Karpas-422 (cell line): ENCODE measurements around the gene CDV3. TPM values are rescaled to one million over a fixed set of nuclear protein-coding genes. Genes with fewer than 3 reads are reported as not detected.
"Not testable (repeated sequence)": the region's sequence is repeated elsewhere in the genome, so short reads cannot be mapped to it uniquely, and the experiment has no call there.

Experiments used
- DNase-seq: peaks from one replicate; pipeline ENCODE4 v3.0.0-alpha.2; 2015
- H2AFZ ChIP-seq: fragments of 200-600 bp; sonication (generic); 2 replicates; pipeline ENCODE4 v1.6.1; 2014; ENCODE audit warnings: antibody characterized with exemption, low read length, mixed read lengths
- H3K27ac ChIP-seq: fragments of 200-600 bp; sonication (generic); 2 replicates; pipeline ENCODE4 v1.5.1; 2014; ENCODE audit warnings: mild to moderate bottlenecking, low read length, moderate library complexity
- H3K27me3 ChIP-seq: fragments of 200-600 bp; sonication (generic); 2 replicates; pipeline ENCODE4 v1.6.1; 2014; ENCODE audit warnings: low read length, mixed read lengths
- H3K36me3 ChIP-seq: fragments of 200-600 bp; sonication (generic); 2 replicates; pipeline ENCODE4 v1.6.1; 2014; ENCODE audit warnings: low read length, mixed read lengths; ENCODE audit not compliant: insufficient read depth
- H3K4me1 ChIP-seq: fragments of 200-600 bp; sonication (generic); 2 replicates; pipeline ENCODE4 v1.6.1; 2014; ENCODE audit warnings: mild to moderate bottlenecking, low read length, mixed read lengths
- H3K4me2 ChIP-seq: fragments of 200-600 bp; sonication (generic); 2 replicates; pipeline ENCODE4 v1.6.1; 2014; ENCODE audit warnings: low read length, low read depth, mild to moderate bottlenecking; ENCODE audit not compliant: poor library complexity, severe bottlenecking
- H3K4me3 ChIP-seq: fragments of 200-600 bp; sonication (generic); 2 replicates; pipeline ENCODE4 v1.5.1; 2014; ENCODE audit warnings: mild to moderate bottlenecking, antibody characterized with exemption, low read length, mixed read lengths
- H3K79me2 ChIP-seq: fragments of 200-600 bp; sonication (generic); 2 replicates; pipeline ENCODE4 v1.6.1; 2014; ENCODE audit warnings: mild to moderate bottlenecking, low read length, mixed read lengths
- H3K9ac ChIP-seq: fragments of 200-600 bp; sonication (generic); 2 replicates; pipeline ENCODE4 v1.6.0; 2014; ENCODE audit warnings: low read length
- H3K9me2 ChIP-seq: fragments of 200-600 bp; sonication (generic), shearing (Covaris generic); replicated peaks from 2 replicates; pipeline ENCODE4 v1.6.0; 2014; ENCODE audit warnings: mild to moderate bottlenecking, low read length, moderate library complexity; ENCODE audit not compliant: insufficient read depth
- H3K9me3 ChIP-seq: fragments of 300-700, 200-600 bp; sonication (generic); 2 replicates; pipeline ENCODE4 v1.6.1; 2014; ENCODE audit warnings: low read length, mixed read lengths
- H4K20me1 ChIP-seq: fragments of 200-600 bp; sonication (generic); 2 replicates; pipeline ENCODE4 v1.6.1; 2014; ENCODE audit warnings: mild to moderate bottlenecking, antibody characterized with exemption, low read length, low read depth; ENCODE audit not compliant: insufficient read depth
- total RNA-seq: library from RNA; depleted of rRNA; stranded (reverse); fragments of >200 nt; shearing (Covaris generic); gene quantifications from 2 replicates; pipeline ENCODE4 v1.2.3, GENCODE V29; 2014; ENCODE audit warnings: low replicate concordance

CDV3 gene
- total RNA-seq, 1 experiment from 2014 or later: 772 TPM

- not testable (repeated sequence) for H3K9ac ChIP-seq, H3K27ac ChIP-seq, H3K9me3 ChIP-seq, H3K4me1 ChIP-seq, H3K79me2 ChIP-seq, H3K36me3 ChIP-seq, H4K20me1 ChIP-seq, DNase-seq, H2AFZ ChIP-seq, H3K9me2 ChIP-seq, H3K27me3 ChIP-seq, H3K4me3 ChIP-seq, H3K4me2 ChIP-seq
Measured at GRCh38 chr3:133537131-133537530, 36.4 kb upstream of the CDV3 start.

GRCh38 chr3:133538154-133538553 is 35.3 kb upstream of the CDV3 start:
- Histone ChIP-seq H2AFZ (no peak overlapping the region), H4K20me1 (no peaks in the 10 kb centered on the region), H3K4me3 (no peak overlapping the region)

GRCh38 chr3:133540896-133541674 is 32.4 kb upstream of the CDV3 start:
- Histone ChIP-seq H3K27me3 (no peaks in the 10 kb centered on the region), H3K9me2 (no peaks in the 10 kb centered on the region), H3K9ac (no peak overlapping the region), H3K36me3 (no peaks in the 10 kb centered on the region), H3K27ac (no peak overlapping the region), H3K79me2 (no peaks in the 10 kb centered on the region), H3K4me1 (no peaks in the 10 kb centered on the region), H4K20me1 (no peaks in the 10 kb centered on the region), H2AFZ (no peak overlapping the region), H3K9me3 (no peaks in the 10 kb centered on the region), H3K4me3 (no peak overlapping the region), H3K4me2 (no peak overlapping the region)
- DNase-seq: no peak

More at GRCh38 chr3:133538154-133538553, 35.3 kb upstream of the CDV3 start:
- no peaks in the 10 kb centered on the region for H3K79me2 ChIP-seq
- H3K27me3 ChIP-seq: no peaks in the 10 kb centered on the region
- H3K4me1 ChIP-seq: peaks cover 4% of the 10 kb centered on the region; the same call in 1 of the 2 replicates
- no peak for DNase-seq
- H3K4me2 ChIP-seq: no peak overlapping the region
- no peaks in the 10 kb centered on the region for H3K9me3 ChIP-seq
- H3K27ac ChIP-seq: no peak overlapping the region
- no peaks in the 10 kb centered on the region for H3K9me2 ChIP-seq
- H3K9ac ChIP-seq: no peak overlapping the region
- no peaks in the 10 kb centered on the region for H3K36me3 ChIP-seq

GRCh38 chr3:133542871-133543270 is 30.6 kb upstream of the CDV3 start:
- H3K27ac ChIP-seq: no peak overlapping the region
- H3K9me3 ChIP-seq: no peaks in the 10 kb centered on the region
- H3K36me3 ChIP-seq: no peaks in the 10 kb centered on the region
- H3K4me3 ChIP-seq: no peak overlapping the region
- H3K27me3 ChIP-seq: no peaks in the 10 kb centered on the region
- no peaks in the 10 kb centered on the region for H3K9me2 ChIP-seq
- peaks cover 9% of the 10 kb centered on the region for H3K4me1 ChIP-seq
- no peaks in the 10 kb centered on the region for H4K20me1 ChIP-seq
- H3K4me2 ChIP-seq: no peak overlapping the region
- no peak overlapping the region for H2AFZ ChIP-seq
- no peak overlapping the region for H3K9ac ChIP-seq
- no peaks in the 10 kb centered on the region for H3K79me2 ChIP-seq
- DNase-seq: no peak

- not testable (repeated sequence) for H3K36me3 ChIP-seq, H3K4me3 ChIP-seq, H4K20me1 ChIP-seq, H3K9ac ChIP-seq, H3K79me2 ChIP-seq, H3K27me3 ChIP-seq, H3K27ac ChIP-seq, H3K9me3 ChIP-seq, H3K4me2 ChIP-seq, H2AFZ ChIP-seq, H3K9me2 ChIP-seq, DNase-seq
- peaks cover 30% of the 10 kb centered on the region for H3K4me1 ChIP-seq
Measured at GRCh38 chr3:133544983-133545382, 28.5 kb upstream of the CDV3 start.

GRCh38 chr3:133547432-133548041 is 25.9 kb upstream of the CDV3 start:
- Histone ChIP-seq H3K27ac (peak overlapping the region; percentile 53), H3K79me2 (no peaks in the 10 kb centered on the region), H3K4me1 (peaks cover 38% of the 10 kb centered on the region), H4K20me1 (no peaks in the 10 kb centered on the region), H3K9ac (peak overlapping the region; percentile 29), H3K36me3 (no peaks in the 10 kb centered on the region), H3K4me2 (peak overlapping the region; percentile 12), H2AFZ (no peak overlapping the region), H3K9me3 (no peaks in the 10 kb centered on the region), H3K27me3 (no peaks in the 10 kb centered on the region), H3K4me3 (no peak overlapping the region), H3K9me2 (no peaks in the 10 kb centered on the region)
- DNase-seq: no peak

GRCh38 chr3:133548090-133548489 is 25.4 kb upstream of the CDV3 start:
- Histone ChIP-seq H3K36me3 (no peaks in the 10 kb centered on the region), H3K4me1 (peaks cover 38% of the 10 kb centered on the region), H3K4me2 (peak overlapping the region; percentile 12), H3K27me3 (no peaks in the 10 kb centered on the region), H3K9me3 (no peaks in the 10 kb centered on the region), H4K20me1 (no peaks in the 10 kb centered on the region), H3K79me2 (no peaks in the 10 kb centered on the region), H2AFZ (0 out of 2 replicates have a peak overlapping the region, but pooled peaks have one; percentile 15), H3K27ac (peak overlapping the region; percentile 53), H3K4me3 (no peak overlapping the region), H3K9me2 (no peaks in the 10 kb centered on the region), H3K9ac (peak overlapping the region; percentile 29)
- no peak for DNase-seq

- Histone ChIP-seq H3K27me3 (no peaks in the 10 kb centered on the region), H3K4me1 (peaks cover 38% of the 10 kb centered on the region), H3K36me3 (no peaks in the 10 kb centered on the region), H2AFZ (no peak overlapping the region), H3K4me3 (no peak overlapping the region), H3K79me2 (no peaks in the 10 kb centered on the region), H3K9me2 (no peaks in the 10 kb centered on the region), H3K9me3 (no peaks in the 10 kb centered on the region), H3K4me2 (peak overlapping the region; percentile 44), H4K20me1 (no peaks in the 10 kb centered on the region), H3K9ac (peak overlapping the region; percentile 13; the same call in 1 of the 2 replicates), H3K27ac (peak overlapping the region; percentile 53)
- no peak for DNase-seq
Measured at GRCh38 chr3:133549565-133549964, 23.9 kb upstream of the CDV3 start.
